ENCODE measurements around the gene TAS2R41. TPM values are rescaled to one million over a fixed set of nuclear protein-coding genes. Genes with fewer than 3 reads are reported as not detected.

The TAS2R41 gene
- total RNA-seq, 1 experiment from 2014 or later, result not detected

DNA sequence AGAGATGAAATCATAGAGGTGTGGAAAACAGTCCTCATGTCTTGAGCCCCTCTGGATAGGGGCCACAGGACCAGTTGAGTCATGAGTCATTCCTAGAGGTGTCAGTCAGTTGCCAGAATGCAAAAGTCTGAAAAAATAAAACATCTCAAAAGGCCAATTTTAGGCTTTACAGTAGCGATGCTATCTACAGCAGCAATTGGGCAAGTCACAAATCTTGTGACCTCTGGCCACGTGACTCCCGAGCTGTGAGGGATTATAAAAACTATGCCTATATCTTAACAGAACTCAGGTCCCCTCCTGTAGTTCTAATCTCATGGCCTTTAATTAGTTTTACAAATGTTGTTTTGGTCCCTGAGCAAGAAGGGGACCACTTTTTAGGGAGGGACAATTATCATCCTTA lies 15.6 kb upstream of the TAS2R41 start:
- H3K14ac ChIP-seq (ENCODE audit: insufficient read depth, low read length), result no peak overlapping the region
- H3K4me1 ChIP-seq (ENCODE audit: insufficient read depth, low read length), result no peaks in the 10 kb centered on the region
- H4K20me1 ChIP-seq (ENCODE audit: control insufficient read depth, insufficient read depth, insufficient read length), result no peaks in the 10 kb centered on the region
- no peak overlapping the region for H3K4me2 ChIP-seq (ENCODE audit: insufficient read depth, insufficient read length, low read length)
- no peak overlapping the region for H3K56ac ChIP-seq (ENCODE audit: insufficient read length, low read depth, low read length)
- Mint-ChIP-seq H3K36me3 (ENCODE audit: insufficient read depth in 1 of 3, low read depth in 3 of 3) (peaks cover 0 to 22% (median 6%) of the 10 kb centered on the region in 3 experiments; a peak in 5 of 7 replicates), H3K4me3 (no peak overlapping the region), H3K27ac (no peak overlapping the region), H3K9me3 (peaks cover 11 to 24% of the 10 kb centered on the region in 2 experiments), H3K27me3 (ENCODE audit: low read depth) (no peaks in the 10 kb centered on the region; the same call in 1 of the 2 replicates), H3K4me1 (no peaks in the 10 kb centered on the region)
- no peaks in the 10 kb centered on the region for H3K79me2 ChIP-seq (ENCODE audit: insufficient read depth, low read length)
- H3K27me3 ChIP-seq (ENCODE audit: insufficient read depth, low read length), result no peaks in the 10 kb centered on the region
- DNase-seq, result no peak
- no peak overlapping the region for H2BK120ac ChIP-seq (ENCODE audit: low read depth, low read length, poor library complexity, severe bottlenecking)
- no peaks in the 10 kb centered on the region for H3K23me2 ChIP-seq (ENCODE audit: insufficient read length, low read depth, low read length, poor library complexity, severe bottlenecking)
- no peak overlapping the region for H3K18ac ChIP-seq (ENCODE audit: insufficient read length, low read depth, low read length)
- no CpG with 5 or more reads among the region's 3 CpGs for WGBS (ENCODE audit: extremely low coverage, insufficient read length, low lambda C conversion rate)
- no peak overlapping the region for H4K5ac ChIP-seq (ENCODE audit: insufficient read length, low read depth, low read length)
- TF ChIP-seq, protein P1, sequence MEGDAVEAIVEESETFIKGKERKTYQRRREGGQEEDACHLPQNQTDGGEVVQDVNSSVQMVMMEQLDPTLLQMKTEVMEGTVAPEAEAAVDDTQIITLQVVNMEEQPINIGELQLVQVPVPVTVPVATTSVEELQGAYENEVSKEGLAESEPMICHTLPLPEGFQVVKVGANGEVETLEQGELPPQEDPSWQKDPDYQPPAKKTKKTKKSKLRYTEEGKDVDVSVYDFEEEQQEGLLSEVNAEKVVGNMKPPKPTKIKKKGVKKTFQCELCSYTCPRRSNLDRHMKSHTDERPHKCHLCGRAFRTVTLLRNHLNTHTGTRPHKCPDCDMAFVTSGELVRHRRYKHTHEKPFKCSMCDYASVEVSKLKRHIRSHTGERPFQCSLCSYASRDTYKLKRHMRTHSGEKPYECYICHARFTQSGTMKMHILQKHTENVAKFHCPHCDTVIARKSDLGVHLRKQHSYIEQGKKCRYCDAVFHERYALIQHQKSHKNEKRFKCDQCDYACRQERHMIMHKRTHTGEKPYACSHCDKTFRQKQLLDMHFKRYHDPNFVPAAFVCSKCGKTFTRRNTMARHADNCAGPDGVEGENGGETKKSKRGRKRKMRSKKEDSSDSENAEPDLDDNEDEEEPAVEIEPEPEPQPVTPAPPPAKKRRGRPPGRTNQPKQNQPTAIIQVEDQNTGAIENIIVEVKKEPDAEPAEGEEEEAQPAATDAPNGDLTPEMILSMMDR (conservative IDR thresholded peaks at IDR 0.05), result no peak
- H3K79me1 ChIP-seq (ENCODE audit: insufficient read depth, low read depth, low read length, poor library complexity, severe bottlenecking), result no peaks in the 10 kb centered on the region
- H4K8ac ChIP-seq (replicated peaks; ENCODE audit: insufficient read length, low read depth, low read length), result no peak overlapping the region
- no peak overlapping the region for H2BK20ac ChIP-seq (ENCODE audit: low read depth, low read length, poor library complexity, severe bottlenecking)
- H3K9ac ChIP-seq (ENCODE audit: extremely low read depth, insufficient read length, low read length), result no peak overlapping the region
- H2BK15ac ChIP-seq (ENCODE audit: low read depth, low read length), result no peak overlapping the region
- H3K4ac ChIP-seq (ENCODE audit: low read depth, low read length), result no peak overlapping the region
- no peak overlapping the region for H2BK5ac ChIP-seq (ENCODE audit: insufficient read length, low read length)
- H2BK12ac ChIP-seq (ENCODE audit: insufficient read length, low read depth, low read length), result no peak overlapping the region
- H4K91ac ChIP-seq (ENCODE audit: insufficient read length, low read depth, low read length), result no peak overlapping the region
- H2AK5ac ChIP-seq (ENCODE audit: insufficient read length, low read length), result no peak overlapping the region
- H3K27ac ChIP-seq (ENCODE audit: insufficient read length, low read depth, low read length), result no peak overlapping the region
- no peak overlapping the region for H3T11ph ChIP-seq (ENCODE audit: low read length)
- H3K9me3 ChIP-seq (ENCODE audit: control insufficient read depth, low read depth, low read length), result peaks cover 7% of the 10 kb centered on the region
- H3K23ac ChIP-seq (ENCODE audit: insufficient read length, low read depth, low read length), result no peak overlapping the region
- H2AFZ ChIP-seq (ENCODE audit: low read length), result no peak overlapping the region
